Measurements from ENCODE around the gene TNS4. TPM values are rescaled to one million over a fixed set of nuclear protein-coding genes. Genes with fewer than 3 reads are reported as not detected.

Gene TNS4
- 5.7 TPM for polyA plus RNA-seq (2013, experiment 1 of 2)
- polyA plus RNA-seq (2013, experiment 2 of 2), result 4.9 TPM

- H4K5ac ChIP-seq (ENCODE audit: low read length), result no peak within 1 kb of the TSS
- no CpG with 5 or more reads among the region's 7 CpGs for WGBS (ENCODE audit: extremely low coverage, insufficient coverage, low lambda C conversion rate)
- no peak within 1 kb of the TSS for H2BK15ac ChIP-seq (replicated peaks; ENCODE audit: low read depth)
- H3K27ac ChIP-seq (ENCODE audit: low read depth, low read length), result no peak within 1 kb of the TSS
- no peaks in the 10 kb centered on the region for H3K36me3 ChIP-seq (ENCODE audit: control insufficient read depth, insufficient read depth, low read length)
- H3K18ac ChIP-seq (ENCODE audit: low read length), result peak within 1 kb of the TSS; percentile 46
- no peaks in the 10 kb centered on the region for H3K79me2 ChIP-seq (ENCODE audit: control insufficient read depth, insufficient read depth, low read length)
- H2BK120ac ChIP-seq (ENCODE audit: low read depth, low read length), result no peak within 1 kb of the TSS
- H3K9ac ChIP-seq (ENCODE audit: low read length), result peak within 1 kb of the TSS; percentile 72
- peak within 1 kb of the TSS; percentile 49 for H3K4ac ChIP-seq (ENCODE audit: low read depth, low read length)
- H2BK5ac ChIP-seq (ENCODE audit: low read length), result peak within 1 kb of the TSS; percentile 60
- H3K4me2 ChIP-seq (ENCODE audit: low read length), result no peak within 1 kb of the TSS
- H3K27me3 ChIP-seq (ENCODE audit: insufficient read depth, low read length, poor library complexity), result no peaks in the 10 kb centered on the region
- H3K79me1 ChIP-seq (ENCODE audit: low read length), result peaks cover 1% of the 10 kb centered on the region
- no peak for DNase-seq
- H3K4me1 ChIP-seq (ENCODE audit: control insufficient read depth, low read depth, low read length), result peaks cover 9% of the 10 kb centered on the region
- peak within 1 kb of the TSS; percentile 84 for H2AK5ac ChIP-seq (ENCODE audit: low read length)
- no peak within 1 kb of the TSS for H3K4me3 ChIP-seq (ENCODE audit: low read length)
- H3K23ac ChIP-seq (ENCODE audit: low read length), result no peak within 1 kb of the TSS
- no peak within 1 kb of the TSS for H4K8ac ChIP-seq (ENCODE audit: low read depth, low read length)
- H3K56ac ChIP-seq (ENCODE audit: low read length), result peak within 1 kb of the TSS; percentile 91
These were observed at the start of gene TNS4 for GRCh38 chr17:40501499-40501911. TNS4 (minus strand) TSS chr17:40501623; CDS start chr17:40496425, 5,198 bp downstream.

- Histone ChIP-seq H4K5ac (ENCODE audit: low read length) (no peak overlapping the region), H3K23ac (ENCODE audit: low read length) (no peak overlapping the region), H3K27ac (ENCODE audit: low read depth, low read length) (no peak overlapping the region), H3K27me3 (ENCODE audit: insufficient read depth, low read length, poor library complexity) (no peaks in the 10 kb centered on the region), H3K36me3 (ENCODE audit: control insufficient read depth, insufficient read depth, low read length) (no peaks in the 10 kb centered on the region), H3K18ac (ENCODE audit: low read length) (no peak overlapping the region), H3K4ac (ENCODE audit: low read depth, low read length) (no peak overlapping the region), H4K8ac (ENCODE audit: low read depth, low read length) (no peak overlapping the region), H3K4me3 (ENCODE audit: low read length) (no peak overlapping the region), H3K79me2 (ENCODE audit: control insufficient read depth, insufficient read depth, low read length) (no peaks in the 10 kb centered on the region), H2AK5ac (ENCODE audit: low read length) (no peak overlapping the region), H3K4me1 (ENCODE audit: control insufficient read depth, low read depth, low read length) (no peaks in the 10 kb centered on the region), H2BK5ac (ENCODE audit: low read length) (no peak overlapping the region), H3K4me2 (ENCODE audit: low read length) (no peak overlapping the region), H3K9ac (ENCODE audit: low read length) (no peak overlapping the region), H3K56ac (ENCODE audit: low read length) (no peak overlapping the region), H2BK120ac (ENCODE audit: low read depth, low read length) (no peak overlapping the region), H2BK15ac (replicated peaks; ENCODE audit: low read depth) (no peak overlapping the region), H3K79me1 (ENCODE audit: low read length) (no peaks in the 10 kb centered on the region)
- no peak for DNase-seq
- WGBS (ENCODE audit: extremely low coverage, insufficient coverage, low lambda C conversion rate), result no CpG with 5 or more reads among the region's 8 CpGs
These were observed 49.2 kb upstream of the TNS4 start for GRCh38 chr17:40550608-40551007.

GRCh38 chr17:40548982-40549685 lies 47.7 kb upstream of the TNS4 start:
- no peak overlapping the region for H3K56ac ChIP-seq (ENCODE audit: low read length)
- no peak overlapping the region for H4K8ac ChIP-seq (ENCODE audit: low read depth, low read length)
- no peak overlapping the region for H4K5ac ChIP-seq (ENCODE audit: low read length)
- no peak overlapping the region for H3K4me3 ChIP-seq (ENCODE audit: low read length)
- no peaks in the 10 kb centered on the region for H3K36me3 ChIP-seq (ENCODE audit: control insufficient read depth, insufficient read depth, low read length)
- H3K27me3 ChIP-seq (ENCODE audit: insufficient read depth, low read length, poor library complexity), result no peaks in the 10 kb centered on the region
- no CpG with 5 or more reads among the region's 9 CpGs for WGBS (ENCODE audit: extremely low coverage, insufficient coverage, low lambda C conversion rate)
- no peak for DNase-seq
- no peak overlapping the region for H3K9ac ChIP-seq (ENCODE audit: low read length)
- no peak overlapping the region for H3K4ac ChIP-seq (ENCODE audit: low read depth, low read length)
- no peaks in the 10 kb centered on the region for H3K79me1 ChIP-seq (ENCODE audit: low read length)
- H3K79me2 ChIP-seq (ENCODE audit: control insufficient read depth, insufficient read depth, low read length), result no peaks in the 10 kb centered on the region
- no peak overlapping the region for H2BK5ac ChIP-seq (ENCODE audit: low read length)
- H2BK120ac ChIP-seq (ENCODE audit: low read depth, low read length), result no peak overlapping the region
- H3K18ac ChIP-seq (ENCODE audit: low read length), result no peak overlapping the region
- no peak overlapping the region for H3K27ac ChIP-seq (ENCODE audit: low read depth, low read length)
- H3K23ac ChIP-seq (ENCODE audit: low read length), result no peak overlapping the region
- no peak overlapping the region for H2AK5ac ChIP-seq (ENCODE audit: low read length)
- no peaks in the 10 kb centered on the region for H3K4me1 ChIP-seq (ENCODE audit: control insufficient read depth, low read depth, low read length)
- no peak overlapping the region for H2BK15ac ChIP-seq (replicated peaks; ENCODE audit: low read depth)
- no peak overlapping the region for H3K4me2 ChIP-seq (ENCODE audit: low read length)

- no CpG with 5 or more reads among the region's 9 CpGs for WGBS (ENCODE audit: extremely low coverage, insufficient coverage, low lambda C conversion rate)
- Histone ChIP-seq H4K5ac (ENCODE audit: low read length) (no peak overlapping the region), H3K18ac (ENCODE audit: low read length) (no peak overlapping the region), H2BK5ac (ENCODE audit: low read length) (no peak overlapping the region), H3K4me2 (ENCODE audit: low read length) (no peak overlapping the region), H3K4ac (ENCODE audit: low read depth, low read length) (no peak overlapping the region), H3K9ac (ENCODE audit: low read length) (no peak overlapping the region), H3K23ac (ENCODE audit: low read length) (no peak overlapping the region), H3K27me3 (ENCODE audit: insufficient read depth, low read length, poor library complexity) (no peaks in the 10 kb centered on the region), H4K8ac (ENCODE audit: low read depth, low read length) (no peak overlapping the region), H3K79me2 (ENCODE audit: control insufficient read depth, insufficient read depth, low read length) (no peaks in the 10 kb centered on the region), H2AK5ac (ENCODE audit: low read length) (no peak overlapping the region), H3K27ac (ENCODE audit: low read depth, low read length) (no peak overlapping the region), H3K4me1 (ENCODE audit: control insufficient read depth, low read depth, low read length) (no peaks in the 10 kb centered on the region), H2BK120ac (ENCODE audit: low read depth, low read length) (no peak overlapping the region), H3K79me1 (ENCODE audit: low read length) (no peaks in the 10 kb centered on the region), H3K36me3 (ENCODE audit: control insufficient read depth, insufficient read depth, low read length) (no peaks in the 10 kb centered on the region), H3K4me3 (ENCODE audit: low read length) (no peak overlapping the region), H2BK15ac (replicated peaks; ENCODE audit: low read depth) (no peak overlapping the region), H3K56ac (ENCODE audit: low read length) (no peak overlapping the region)
- DNase-seq, result no peak
These were observed 47.1 kb upstream of the TNS4 start for GRCh38 chr17:40548491-40548981.

GRCh38 chr17:40547785-40548478 lies 46.5 kb upstream of the TNS4 start:
- Histone ChIP-seq H3K4me1 (ENCODE audit: control insufficient read depth, low read depth, low read length) (no peaks in the 10 kb centered on the region), H3K27me3 (ENCODE audit: insufficient read depth, low read length, poor library complexity) (no peaks in the 10 kb centered on the region), H3K79me2 (ENCODE audit: control insufficient read depth, insufficient read depth, low read length) (no peaks in the 10 kb centered on the region), H2AK5ac (ENCODE audit: low read length) (no peak overlapping the region), H4K8ac (ENCODE audit: low read depth, low read length) (no peak overlapping the region), H3K4ac (ENCODE audit: low read depth, low read length) (no peak overlapping the region), H3K79me1 (ENCODE audit: low read length) (no peaks in the 10 kb centered on the region), H3K4me3 (ENCODE audit: low read length) (no peak overlapping the region), H2BK15ac (replicated peaks; ENCODE audit: low read depth) (no peak overlapping the region), H4K5ac (ENCODE audit: low read length) (no peak overlapping the region), H3K23ac (ENCODE audit: low read length) (no peak overlapping the region), H3K36me3 (ENCODE audit: control insufficient read depth, insufficient read depth, low read length) (no peaks in the 10 kb centered on the region), H3K56ac (ENCODE audit: low read length) (no peak overlapping the region), H3K4me2 (ENCODE audit: low read length) (no peak overlapping the region), H3K9ac (ENCODE audit: low read length) (no peak overlapping the region), H3K27ac (ENCODE audit: low read depth, low read length) (no peak overlapping the region), H2BK120ac (ENCODE audit: low read depth, low read length) (no peak overlapping the region), H2BK5ac (ENCODE audit: low read length) (no peak overlapping the region), H3K18ac (ENCODE audit: low read length) (no peak overlapping the region)
- WGBS (ENCODE audit: extremely low coverage, insufficient coverage, low lambda C conversion rate), result no CpG with 5 or more reads among the region's 2 CpGs
- no peak for DNase-seq
